ENCODE data around the gene PLCL1. TPM values are rescaled to one million over a fixed set of nuclear protein-coding genes. Genes with fewer than 3 reads are reported as not detected.
"Not testable (repeated sequence)": the region's sequence is repeated elsewhere in the genome, so short reads cannot be mapped to it uniquely, and the experiment has no call there.

The PLCL1 gene
- total RNA-seq, 1 experiment from 2014 or later = 0.12 TPM

- no peak for DNase-seq (ENCODE audit: low read depth)
Measured at GRCh38 chr2:197810016-197810415, 5.6 kb downstream of the PLCL1 start.

DNA sequence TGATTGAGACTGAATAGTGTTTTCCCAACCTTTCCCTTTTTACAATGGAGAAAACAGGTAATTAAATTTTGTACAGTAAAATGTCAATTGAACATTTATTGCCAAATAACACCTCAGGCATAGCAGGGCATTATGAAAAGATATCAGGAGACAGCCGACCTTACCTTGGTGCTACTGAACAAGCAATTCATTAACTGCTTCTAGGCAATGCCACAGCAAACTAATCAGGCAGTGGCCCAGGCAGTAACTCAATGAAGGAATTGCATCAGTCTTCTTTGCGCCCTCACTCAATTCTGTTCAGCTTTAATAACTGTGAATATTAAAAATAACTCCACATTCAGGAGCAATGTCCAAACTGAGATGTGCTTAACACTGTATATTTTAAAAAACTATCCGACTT, 6.1 kb downstream of the PLCL1 start:
- DNase-seq (ENCODE audit: low read depth) = no peak

GRCh38 chr2:197813093-197813787, 8.8 kb downstream of the PLCL1 start:
- peak; percentile 52 for DNase-seq (ENCODE audit: low read depth)

GRCh38 chr2:197814526-197814925, 10.1 kb downstream of the PLCL1 start:
- no peak for DNase-seq (ENCODE audit: low read depth)

- DNase-seq (ENCODE audit: low read depth) = no peak
Measured at GRCh38 chr2:197821550-197822289, 17.3 kb downstream of the PLCL1 start.

DNA sequence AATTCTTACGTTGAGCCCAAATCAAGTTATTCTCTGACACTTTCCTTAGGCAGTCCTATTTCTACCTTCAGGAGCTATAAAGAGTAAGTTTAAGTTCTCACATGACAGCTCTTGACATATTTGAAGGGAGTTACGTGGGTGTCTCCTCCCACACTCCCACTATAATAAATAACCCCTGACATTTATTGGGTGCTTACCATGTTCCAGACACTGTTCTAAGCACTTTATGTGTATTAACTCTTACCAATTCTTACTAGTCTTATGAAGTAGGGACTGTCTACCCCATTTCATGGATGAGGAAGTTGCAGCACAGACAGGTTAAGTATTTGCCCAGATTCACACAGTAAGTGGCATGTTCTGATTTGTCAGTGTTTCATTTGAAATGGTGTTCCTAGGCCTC, 17.9 kb downstream of the PLCL1 start:
- no peak for DNase-seq (ENCODE audit: low read depth)

DNA sequence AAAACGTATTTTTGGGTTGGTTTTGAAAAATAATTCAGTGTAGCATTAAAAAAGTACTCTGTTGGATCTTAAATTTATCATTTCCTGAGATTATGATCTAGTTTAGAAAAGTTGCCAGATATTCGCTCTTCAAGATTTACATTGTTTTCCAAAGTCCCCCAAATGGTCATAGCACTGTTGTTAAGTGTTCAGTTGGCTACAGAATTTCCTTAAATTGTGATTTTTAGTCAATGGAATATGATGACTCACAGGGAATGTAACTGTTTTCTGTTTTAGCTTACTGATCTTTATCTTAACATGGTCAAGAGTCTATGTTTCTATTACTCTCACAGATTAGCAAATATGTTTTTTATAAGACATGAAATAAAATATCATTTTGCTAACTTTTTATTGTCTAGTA, 23.2 kb downstream of the PLCL1 start:
- no peak for DNase-seq (ENCODE audit: low read depth)

DNA sequence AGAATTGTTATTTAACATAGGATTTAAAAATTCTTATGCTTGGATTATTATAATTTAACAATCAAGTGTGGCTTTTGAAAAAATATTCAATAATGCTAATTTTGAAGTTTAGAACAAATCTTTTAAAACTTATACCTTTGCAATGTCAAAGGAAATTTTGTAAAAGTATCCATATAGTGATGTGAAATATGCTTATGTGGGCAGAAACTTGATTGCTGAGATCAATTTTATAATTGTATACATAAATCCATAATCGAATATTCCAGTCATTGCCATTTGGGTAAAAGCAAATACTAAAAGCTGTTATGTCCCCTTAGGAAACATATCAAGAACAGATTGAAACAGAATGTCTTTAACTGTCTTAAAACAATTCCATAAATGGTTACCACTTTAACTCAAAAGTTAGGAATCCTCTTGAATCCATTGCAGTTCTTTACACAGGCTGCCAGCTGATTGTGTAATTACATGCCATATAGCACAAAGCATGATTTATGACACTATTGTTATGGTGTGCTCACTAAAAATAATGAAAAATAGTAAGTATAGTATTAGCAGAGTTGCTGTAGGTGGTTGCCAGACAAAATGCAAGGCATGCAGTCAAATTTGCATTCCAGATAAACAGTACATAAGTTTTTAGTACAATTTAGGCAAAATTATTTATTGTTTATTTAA, 24.2 kb downstream of the PLCL1 start:
- DNase-seq (ENCODE audit: low read depth) = no peak

- DNase-seq (ENCODE audit: low read depth) = not testable (repeated sequence)
Measured at GRCh38 chr2:197834771-197835170, 30.4 kb downstream of the PLCL1 start.

DNA sequence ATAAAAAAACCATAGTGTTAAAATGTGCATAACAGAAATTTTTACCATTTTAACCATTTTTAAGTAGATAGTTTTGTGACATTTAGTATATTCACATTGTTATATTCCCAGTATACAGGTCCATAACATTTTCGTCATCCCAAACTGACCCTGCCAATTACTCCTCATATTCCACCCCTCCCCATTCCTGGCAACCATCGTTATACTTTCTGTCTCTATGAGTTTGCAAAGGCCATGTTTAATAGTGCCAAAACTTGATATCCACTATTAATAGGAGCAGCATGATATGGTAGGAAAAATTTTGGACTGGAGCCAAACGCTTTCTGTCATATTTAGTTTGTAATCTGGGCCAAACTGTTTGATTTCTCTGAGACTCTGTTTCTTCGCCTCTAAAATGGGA, 30.9 kb downstream of the PLCL1 start:
- no peak for DNase-seq (ENCODE audit: low read depth)

DNA sequence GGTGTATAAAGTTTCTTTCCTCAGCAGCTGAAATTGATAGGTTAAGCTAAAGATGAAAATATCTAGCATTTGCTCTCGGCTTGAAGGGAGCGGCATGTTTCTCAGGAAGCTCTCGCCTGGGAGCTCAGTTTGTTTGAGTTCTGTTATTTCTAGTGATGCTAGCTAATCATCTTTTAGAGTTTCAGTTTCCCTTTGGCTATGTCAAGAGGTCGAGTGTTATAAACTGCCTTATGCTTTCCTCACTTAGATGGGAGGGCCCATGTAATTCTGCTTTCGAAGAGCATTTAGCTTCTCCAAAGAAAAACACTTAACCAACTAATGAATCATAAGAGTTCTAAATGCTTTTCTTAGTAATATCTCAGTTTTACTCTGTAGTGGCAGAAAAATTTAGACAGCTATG, 33.6 kb downstream of the PLCL1 start:
- peak; percentile 41 for DNase-seq (ENCODE audit: low read depth)

DNA sequence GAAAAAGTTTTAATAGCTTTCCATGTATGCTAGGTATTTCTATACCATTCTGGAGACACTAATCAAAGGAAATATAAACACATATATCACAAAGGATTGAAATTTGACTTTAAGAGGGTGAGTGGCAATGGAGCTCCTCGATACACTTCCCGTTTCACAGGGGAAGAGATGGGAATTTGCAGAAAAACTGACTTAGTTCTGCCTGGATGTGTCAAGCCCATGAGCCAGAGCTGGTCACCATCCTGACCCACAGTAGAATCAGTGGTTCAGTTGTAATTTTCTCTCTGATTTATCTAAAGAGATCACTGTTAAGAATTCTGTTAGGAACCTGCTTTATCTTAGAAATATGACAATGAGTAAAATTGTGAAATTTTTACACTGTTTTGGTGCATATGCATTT, 34.2 kb downstream of the PLCL1 start:
- no peak for DNase-seq (ENCODE audit: low read depth)

DNA sequence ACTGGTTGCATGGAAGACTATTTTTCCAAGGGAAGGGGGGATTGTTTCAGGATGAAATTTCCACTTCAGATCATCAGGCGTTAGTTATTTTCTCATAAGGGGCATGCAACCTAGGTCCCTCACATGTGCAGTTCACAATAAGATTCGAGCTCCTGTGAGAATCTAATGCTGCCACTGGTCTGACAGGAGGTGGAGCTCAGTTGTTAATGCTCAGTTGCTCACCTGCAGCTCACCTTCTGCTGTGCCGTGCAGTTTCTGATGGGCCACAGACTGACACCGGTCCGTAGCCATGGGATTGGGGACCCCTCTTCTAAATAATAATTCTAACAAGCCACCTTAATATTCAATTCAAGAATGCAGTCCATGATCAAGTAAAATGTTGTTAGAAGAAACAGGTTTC, 34.9 kb downstream of the PLCL1 start:
- no peak for DNase-seq (ENCODE audit: low read depth)

- no peak for DNase-seq (ENCODE audit: low read depth)
Measured at GRCh38 chr2:197839856-197840255, 35.5 kb downstream of the PLCL1 start.

DNA sequence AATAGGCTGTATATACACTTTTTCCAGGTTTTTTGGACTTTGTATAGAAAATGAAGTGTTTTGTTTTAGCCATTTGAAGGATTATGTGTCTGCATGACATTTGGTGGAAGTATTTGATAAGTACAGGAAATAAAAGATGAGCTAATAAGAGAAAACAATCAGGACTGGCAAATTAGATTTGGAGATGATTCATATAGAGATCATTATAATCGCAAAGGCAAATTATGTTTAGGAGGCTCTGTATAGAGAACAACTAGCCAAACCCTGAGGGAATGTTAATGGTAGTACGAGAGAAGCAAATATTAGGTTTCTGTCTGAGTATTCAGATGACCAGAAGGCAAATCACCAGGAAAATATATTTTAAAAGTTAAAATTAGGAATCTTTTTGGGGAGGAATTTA, 41.7 kb downstream of the PLCL1 start:
- DNase-seq (ENCODE audit: low read depth) = no peak

- DNase-seq (ENCODE audit: low read depth) = no peak
Measured at GRCh38 chr2:197846777-197847176, 42.4 kb downstream of the PLCL1 start.

DNA sequence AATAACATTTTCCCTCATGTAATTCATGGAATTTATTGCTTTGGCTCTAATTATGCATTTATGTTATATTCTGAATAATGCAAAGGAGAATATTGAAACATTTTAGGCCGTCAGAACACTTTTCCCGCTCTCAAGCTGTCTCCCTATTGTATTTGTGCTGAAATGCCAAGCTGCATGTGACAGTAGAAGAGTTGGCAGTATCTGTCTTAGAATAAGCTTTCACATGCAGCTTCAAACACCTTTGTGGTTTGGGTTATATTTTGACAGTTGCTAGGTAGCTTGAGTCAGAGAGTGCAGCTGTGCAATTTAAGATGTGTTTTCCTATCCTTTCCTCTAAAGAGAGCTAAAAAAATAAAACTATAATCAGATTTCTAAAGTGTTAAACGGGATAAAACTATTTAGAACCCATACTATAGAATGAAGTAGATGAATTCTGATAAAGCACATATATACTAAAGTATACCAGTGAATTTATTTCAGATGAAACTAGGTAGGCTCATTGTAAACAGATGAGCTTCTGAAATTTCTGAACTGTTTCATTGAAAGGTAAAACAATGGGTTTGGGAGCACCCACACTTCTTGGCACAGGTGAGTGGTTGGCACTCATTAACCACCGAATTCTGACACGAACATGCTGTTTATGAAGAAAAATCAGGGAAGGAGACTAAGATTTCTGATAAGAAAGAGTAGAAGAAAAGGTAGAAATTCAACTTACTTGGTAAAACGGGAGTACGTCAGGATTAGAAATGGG, 43.4 kb downstream of the PLCL1 start:
- DNase-seq (ENCODE audit: low read depth) = no peak

DNA sequence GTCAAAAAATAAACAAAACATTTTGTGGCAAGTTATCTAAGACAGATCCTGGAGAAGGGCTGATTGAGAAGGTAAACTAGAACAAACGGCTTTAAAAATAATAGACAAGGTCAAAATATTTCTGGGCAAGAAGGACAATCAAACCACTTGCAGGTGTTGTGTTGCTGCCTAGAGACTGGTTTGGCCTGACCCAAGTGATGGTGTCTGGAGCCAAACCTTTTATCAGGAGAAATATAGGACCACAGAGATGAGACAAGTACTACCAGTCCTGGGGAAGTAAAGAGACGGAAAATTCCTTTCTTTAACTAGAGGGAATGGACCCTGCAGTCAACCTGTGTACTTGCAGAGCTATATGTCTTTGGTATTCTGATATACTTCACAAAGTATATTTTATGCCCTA, 44.2 kb downstream of the PLCL1 start:
- DNase-seq (ENCODE audit: low read depth) = no peak

DNA sequence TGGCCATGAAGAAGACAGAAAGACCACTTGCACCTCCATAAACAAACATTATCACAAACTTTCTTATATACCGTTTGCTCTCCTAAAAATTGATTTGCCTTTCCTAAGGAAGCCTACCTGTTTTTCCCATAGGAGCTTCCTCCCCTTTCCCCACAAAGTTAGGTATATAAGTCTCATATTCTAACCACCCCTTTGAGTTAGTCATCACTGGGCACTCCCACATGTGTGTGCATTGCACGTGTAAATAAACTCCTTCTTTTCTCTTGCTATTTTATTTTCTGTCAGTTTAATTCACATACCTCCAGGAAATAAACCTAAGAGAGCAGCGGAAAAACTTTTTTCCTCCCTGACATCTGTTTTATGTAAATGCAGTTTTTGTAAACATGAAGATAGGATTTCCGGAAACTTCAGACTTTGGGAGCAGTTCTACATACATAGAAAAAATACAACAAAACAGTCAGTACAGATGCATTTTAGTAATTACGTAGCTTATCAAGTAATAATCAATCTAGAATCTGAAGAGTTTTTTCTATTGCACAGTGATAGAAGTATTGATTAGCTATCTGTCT, 46.6 kb downstream of the PLCL1 start:
- DNase-seq (ENCODE audit: low read depth) = no peak

DNA sequence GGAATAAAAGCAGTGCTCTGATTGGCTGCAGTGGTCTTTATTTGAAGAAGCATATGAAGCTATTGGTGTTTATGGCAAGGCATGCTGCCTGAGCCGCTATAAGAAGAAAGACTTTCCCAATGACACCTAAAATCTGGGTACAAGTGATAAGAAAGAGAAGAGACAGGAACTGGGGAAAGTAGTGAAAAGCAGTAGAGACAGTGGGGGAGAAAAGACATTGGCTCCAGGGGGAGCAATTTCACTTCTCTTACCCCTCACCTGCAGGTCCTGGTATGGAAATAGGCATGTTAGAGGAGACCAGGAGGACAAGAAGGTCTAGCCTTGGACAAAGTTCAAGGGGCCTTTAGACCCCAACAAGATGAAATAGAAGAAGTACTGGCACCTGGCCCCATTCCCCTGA, 47.1 kb downstream of the PLCL1 start:
- DNase-seq (ENCODE audit: low read depth) = no peak

GRCh38 chr2:197852108-197852507, 47.7 kb downstream of the PLCL1 start:
- DNase-seq (ENCODE audit: low read depth) = no peak

GRCh38 chr2:197853549-197853948, 49.2 kb downstream of the PLCL1 start:
- no peak for DNase-seq (ENCODE audit: low read depth)

Measured in RPMI7951 (cell line).